Epidermal melanocyte (primary cell): ENCODE measurements around the gene TGFB1.
A peak's percentile ranks its signal among the peaks of the same experiment; 100 is the strongest.
"Not testable (repeated sequence)": the region's sequence is repeated elsewhere in the genome, so short reads cannot be mapped to it uniquely, and the experiment has no call there.

Source experiments
- DNase-seq: peaks from one replicate; pipeline ENCODE4 v3.0.0; 2011; ENCODE audit warnings: low spot score; ENCODE audit not compliant: insufficient read length

The TGFB1 gene

DNA sequence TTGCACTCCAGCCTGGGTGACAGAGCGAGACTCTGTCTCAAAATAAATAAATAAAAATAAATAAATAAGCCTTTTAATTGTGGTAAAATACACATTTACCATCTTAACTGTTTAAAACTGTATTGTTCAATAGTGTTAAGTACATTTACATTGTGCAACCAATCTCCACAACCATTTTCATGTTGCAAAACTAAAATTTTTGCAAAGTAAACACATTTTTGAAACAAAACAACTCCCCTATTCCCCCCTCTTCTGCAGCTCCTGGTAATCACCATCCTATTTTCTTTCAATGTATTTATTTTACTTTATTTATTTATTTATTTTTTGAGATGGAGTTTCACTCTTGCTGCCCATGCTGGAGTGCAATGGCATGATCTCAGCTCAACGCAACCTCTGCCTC lies 16.0 kb upstream of the TGFB1 start:
- no peak for DNase-seq

- no peak for DNase-seq
Observed at GRCh38 chr19:41367848-41368301, 14.2 kb upstream of the TGFB1 start.

GRCh38 chr19:41366089-41366488 lies 12.4 kb upstream of the TGFB1 start:
- DNase-seq, result no peak

DNA sequence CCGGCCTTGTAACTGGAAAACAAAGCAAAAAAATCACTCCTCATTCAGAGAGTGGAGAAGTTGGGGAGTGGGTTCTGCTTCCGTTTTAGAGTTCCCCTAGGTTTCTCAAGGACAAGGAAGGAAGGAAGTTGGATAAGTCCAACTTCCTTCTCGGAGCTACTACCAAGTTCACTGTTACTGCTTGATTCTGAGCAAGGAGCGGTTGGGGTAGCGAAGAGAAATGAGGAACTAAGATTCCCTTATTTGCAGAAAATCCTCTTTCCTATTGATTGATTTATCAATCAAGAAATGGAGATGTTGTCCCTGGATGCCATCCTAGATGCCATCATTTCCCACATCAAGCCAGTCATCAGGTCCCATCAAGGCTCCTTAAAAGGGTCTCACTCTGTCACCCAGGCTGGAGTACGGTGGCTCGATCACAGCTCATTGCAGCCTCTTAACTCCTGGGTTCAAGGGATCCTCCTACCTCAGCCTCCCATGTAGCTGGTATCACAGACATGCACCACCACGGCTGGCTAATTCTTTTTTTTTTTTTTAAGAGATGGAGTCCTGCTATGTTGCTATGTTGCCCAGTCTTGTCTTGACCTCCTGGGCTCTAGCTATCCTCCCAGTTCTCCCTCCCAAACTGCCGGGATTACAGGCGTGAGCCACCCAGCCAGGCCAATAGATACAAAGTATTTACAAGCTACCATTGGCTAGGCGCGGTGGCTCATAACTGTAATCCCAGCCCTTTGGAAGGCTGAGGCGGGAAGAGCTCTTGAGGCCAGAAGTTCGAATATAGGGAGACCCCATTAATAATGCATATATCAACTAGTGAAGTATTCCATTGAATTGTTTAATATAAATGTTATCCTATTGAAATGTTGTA lies 11.0 kb upstream of the TGFB1 start:
- DNase-seq, result no peak

DNA sequence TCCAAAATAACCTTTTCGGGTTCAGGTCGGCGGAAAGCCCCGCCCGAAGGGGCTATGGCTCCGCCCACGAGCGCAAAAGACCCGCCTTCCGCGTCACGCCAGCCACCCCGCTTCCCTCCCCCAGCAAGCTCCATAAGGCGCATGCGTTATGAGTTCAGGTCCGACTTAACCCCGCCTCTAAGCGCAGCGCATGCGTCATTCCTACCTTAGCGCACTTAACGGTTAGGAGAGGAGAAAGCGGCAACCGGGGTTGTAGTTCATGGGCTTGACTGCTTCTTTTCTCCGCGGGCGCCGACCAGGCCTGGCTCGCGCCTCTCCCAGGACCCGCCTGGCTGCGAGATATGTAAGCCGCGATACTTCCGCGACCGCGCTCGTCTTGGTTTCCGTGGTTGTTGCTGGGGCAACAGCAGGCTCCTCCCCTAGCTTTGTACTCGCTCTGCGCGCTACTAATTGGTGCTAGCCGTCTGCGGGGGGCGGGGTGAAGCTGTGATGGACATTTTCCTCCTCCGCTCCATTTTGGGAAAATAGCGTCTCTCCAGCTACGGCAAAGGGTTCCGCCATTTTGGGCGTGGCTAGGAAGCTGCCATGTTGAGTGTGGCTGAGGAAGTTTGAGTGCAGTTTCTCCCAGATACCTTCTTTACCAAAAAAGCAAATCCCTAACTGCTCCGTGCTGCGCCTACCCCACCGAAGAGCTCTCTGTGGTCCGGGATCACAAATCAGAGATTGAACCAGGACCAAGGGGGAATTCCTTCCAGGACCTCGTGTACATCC lies 10.2 kb upstream of the TGFB1 start, which contains the start of gene B9D2:
Gene B9D2 (minus strand): TSS at position 397 of the 771 bp plus-strand sequence. CDS start 630 bp downstream, outside the sequence.
- peak; percentile 97 for DNase-seq

- no peak for DNase-seq
Observed at GRCh38 chr19:41363371-41363752, 9.6 kb upstream of the TGFB1 start.

- DNase-seq, result no peak
Observed at GRCh38 chr19:41362143-41362847, 8.6 kb upstream of the TGFB1 start.

DNA sequence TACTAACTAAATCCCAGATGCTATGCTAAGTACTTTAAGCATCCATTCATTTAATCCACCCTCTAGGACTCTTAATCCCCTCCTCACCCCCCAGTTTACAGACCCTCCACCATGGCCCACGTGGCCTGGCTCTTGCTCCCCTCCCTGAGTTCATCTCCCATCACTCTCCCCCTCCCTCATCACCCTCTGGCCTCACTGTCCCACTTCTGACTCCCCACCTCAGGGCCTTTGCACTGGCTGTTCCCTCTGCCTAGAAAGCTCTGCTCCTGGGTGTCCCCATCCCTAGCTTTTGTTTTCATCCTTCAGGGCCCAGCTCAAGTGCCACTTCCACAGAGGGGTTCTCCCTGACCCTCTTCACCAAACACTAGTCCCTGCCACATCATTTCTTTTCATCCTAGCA lies 6.0 kb upstream of the TGFB1 start:
- DNase-seq, result no peak

- no peak for DNase-seq
Observed at GRCh38 chr19:41357746-41358145, 4.0 kb upstream of the TGFB1 start.

GRCh38 chr19:41356984-41357739 lies 3.4 kb upstream of the TGFB1 start:
- DNase-seq, result no peak

- DNase-seq, result no peak
Observed at GRCh38 chr19:41355802-41356201, 2.1 kb upstream of the TGFB1 start.

DNA sequence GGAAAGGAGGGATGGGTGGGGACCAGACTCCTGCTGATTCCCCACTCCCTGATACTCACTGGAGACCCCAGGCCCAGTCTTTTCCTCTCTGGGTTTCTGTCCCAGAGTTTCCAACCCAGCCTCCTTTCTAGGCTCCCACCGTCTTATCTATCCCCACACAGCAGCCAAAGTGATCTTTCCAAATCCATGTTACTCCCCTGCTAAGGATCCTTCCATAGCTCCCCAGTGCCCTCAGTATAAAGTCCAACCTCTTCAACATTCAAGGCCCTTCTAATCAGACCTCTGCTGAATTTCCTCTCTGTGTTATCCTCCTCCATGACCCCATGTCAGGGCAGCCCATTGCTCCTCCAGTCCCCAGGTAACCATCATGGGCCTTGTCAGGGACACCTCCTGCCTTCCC lies 1.3 kb upstream of the TGFB1 start:
- DNase-seq, result no peak

- DNase-seq, result no peak
Observed at GRCh38 chr19:41354343-41354953, 726 bp upstream of the TGFB1 start.

DNA sequence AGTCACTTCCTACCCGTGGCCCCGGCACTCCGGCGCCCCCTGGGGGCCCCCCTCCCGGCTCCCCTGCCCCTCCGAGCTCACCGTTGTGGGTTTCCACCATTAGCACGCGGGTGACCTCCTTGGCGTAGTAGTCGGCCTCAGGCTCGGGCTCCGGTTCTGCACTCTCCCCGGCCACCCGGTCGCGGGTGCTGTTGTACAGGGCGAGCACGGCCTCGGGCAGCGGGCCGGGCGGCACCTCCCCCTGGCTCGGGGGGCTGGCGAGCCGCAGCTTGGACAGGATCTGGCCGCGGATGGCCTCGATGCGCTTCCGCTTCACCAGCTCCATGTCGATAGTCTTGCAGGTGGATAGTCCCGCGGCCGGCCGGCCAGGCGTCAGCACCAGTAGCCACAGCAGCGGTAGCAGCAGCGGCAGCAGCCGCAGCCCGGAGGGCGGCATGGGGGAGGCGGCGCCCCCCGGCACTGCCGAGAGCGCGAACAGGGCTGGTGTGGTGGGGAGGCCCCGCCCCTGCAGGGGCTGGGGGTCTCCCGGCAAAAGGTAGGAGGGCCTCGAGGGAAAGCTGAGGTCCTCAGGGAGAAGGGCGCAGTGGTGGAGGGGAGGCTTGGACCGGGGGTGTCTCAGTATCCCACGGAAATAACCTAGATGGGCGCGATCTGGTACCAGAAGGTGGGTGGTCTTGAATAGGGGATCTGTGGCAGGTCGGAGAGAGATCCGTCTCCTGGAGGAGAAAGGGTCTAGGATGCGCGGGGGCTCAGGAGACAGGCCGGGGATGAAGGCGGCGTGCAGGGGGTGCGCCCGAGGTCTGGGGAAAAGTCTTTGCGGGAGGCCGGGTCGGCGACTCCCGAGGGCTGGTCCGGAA lies 885 bp downstream of the TGFB1 start:
- peak; percentile 28 for DNase-seq

DNA sequence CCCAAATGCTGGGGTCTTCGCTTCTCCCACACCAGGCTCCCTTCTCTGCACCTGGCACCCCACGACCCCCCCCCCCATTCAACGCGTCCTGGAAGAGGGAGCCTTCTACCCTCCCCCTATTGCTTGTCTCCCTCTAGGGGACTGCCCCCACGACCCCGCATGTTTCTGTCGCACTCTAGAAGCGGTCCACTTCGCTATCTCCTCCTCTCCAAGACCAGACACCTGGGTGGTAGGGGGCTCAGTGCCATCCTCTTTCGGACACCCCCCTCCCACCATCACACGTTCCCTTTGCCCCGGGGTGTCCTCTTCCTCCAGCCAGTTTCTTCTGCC lies 1.5 kb downstream of the TGFB1 start:
- DNase-seq, result no peak

DNA sequence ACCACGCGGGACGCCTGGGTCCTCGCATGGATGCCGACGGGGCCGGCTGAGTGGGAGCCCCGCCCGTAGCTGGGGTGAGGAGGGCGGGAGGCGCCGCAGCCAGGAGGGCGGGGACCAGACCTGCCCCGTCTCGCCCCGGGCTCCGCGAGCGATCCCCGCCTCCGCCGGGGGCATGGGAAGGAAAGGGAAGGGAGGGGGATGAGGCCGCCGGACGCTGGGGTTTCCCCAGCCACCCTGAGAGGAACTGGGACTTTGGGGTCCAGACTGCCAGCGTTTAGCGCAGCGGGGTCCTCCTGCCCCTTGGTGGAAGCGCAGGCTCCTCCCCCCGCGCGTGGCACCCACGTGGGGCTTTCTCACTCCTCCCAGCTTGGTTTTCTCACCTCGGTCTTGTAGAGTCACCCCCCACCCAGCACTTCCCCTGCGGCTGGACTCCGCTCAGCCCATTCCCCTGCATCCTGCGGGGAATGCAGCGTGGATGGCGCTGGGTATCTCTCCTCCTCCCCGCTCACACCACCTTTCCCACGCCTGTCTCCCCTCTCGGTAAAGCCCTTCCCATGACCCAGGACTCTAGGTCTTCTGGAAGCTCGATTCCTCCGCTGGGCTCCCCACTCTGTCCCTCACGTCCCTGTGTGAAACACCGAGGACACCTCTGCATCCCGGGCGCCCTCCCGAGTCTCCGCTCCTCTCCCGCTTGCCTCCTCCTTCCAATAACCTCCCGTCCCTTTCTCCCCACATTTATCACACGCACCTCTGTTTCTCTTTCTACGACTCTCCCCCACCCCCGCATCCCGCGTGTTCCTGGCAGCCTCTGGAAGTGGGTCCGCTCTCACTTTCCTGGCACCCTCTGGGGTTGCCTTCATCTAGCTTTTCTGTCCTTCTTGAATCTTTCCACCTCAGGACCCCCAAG lies 2.1 kb downstream of the TGFB1 start:
- DNase-seq, result peak; percentile 46

DNA sequence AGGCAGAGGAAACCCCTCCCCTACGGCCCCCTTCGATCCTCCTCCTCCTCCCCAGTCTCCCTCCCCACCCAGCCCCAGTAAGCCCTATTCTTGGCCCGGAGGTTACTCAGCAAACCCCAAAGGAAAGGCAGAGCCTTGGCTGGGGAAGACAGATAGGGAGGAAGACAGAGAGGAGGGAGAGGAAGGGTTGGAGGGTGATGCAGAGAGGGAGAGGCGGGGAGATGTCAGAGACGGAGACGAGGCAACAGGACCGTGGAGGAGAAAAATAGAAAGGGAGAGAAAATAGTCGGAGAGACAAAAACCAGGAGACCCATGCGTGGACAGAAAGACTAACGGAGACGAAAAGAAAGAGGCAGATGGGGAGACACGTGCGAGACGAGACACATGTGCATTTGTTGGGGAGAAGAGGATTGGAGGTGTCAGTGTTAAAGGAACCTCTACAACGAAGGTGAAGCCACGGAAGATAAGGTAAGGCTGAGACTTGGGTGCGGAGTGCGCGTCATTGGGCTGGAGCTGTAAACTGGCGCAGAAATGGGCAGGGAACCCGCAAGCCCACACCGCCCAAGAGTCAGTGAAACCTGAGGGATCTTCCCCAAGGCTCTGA lies 2.9 kb downstream of the TGFB1 start:
- no peak for DNase-seq

DNA sequence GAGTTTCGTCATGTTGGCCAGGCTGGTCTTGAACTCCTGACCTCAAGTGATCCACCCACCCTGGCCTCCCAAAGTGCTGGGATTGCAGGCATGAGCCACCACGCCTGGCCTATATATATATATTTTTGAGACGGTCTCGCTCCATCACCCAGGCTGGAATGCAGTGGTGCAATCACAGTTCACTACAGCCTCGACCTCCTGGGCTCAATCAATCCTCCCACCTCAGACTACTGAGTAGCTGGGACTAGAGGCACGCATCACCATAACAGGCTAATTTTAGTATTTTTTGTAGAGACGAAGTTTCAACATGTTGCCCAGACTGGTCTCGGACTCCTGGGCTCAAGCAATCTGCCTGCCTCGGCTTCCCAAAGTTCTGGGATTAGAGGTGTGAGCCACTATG lies 6.8 kb downstream of the TGFB1 start:
- not testable (repeated sequence) for DNase-seq
